Pancreas (tissue), 10 donors: Measurements from ENCODE around the gene RFX8. TPM values are rescaled to one million over a fixed set of nuclear protein-coding genes. Genes with fewer than 3 reads are reported as not detected.

Experiments
- ATAC-seq, 4 donors: fragments of 200-7000 bp; cut with Tn5 transposase; one replicate each; pipeline versions ENCODE4 v1.8.0 to v1.9.1; 2020; ENCODE audit warnings: mild to moderate bottlenecking in 4 of 4, moderate library complexity in 4 of 4
- DNase-seq, 6 donors: peaks; one replicate each; pipeline ENCODE4 v3.0.0-alpha.2; 2020
- FAIRE-seq: peaks from 2 replicates; lab custom pipeline; 2012; peaks lifted over from hg19 to GRCh38; lab: Jason Lieb, UNC
- H3K27ac ChIP-seq, 4 donors: fragments of 200-600 bp; sonication (generic); 1 replicate in 3 of 4; 2 replicates in 1 of 4; pipeline versions ENCODE4 v1.5.0 to v1.8.0; 2020
- H3K27me3 ChIP-seq, 4 donors: fragments of 200-600 bp; one replicate each; pipeline ENCODE4 v1.8.0; 2021
- H3K36me3 ChIP-seq, 3 donors: fragments of 200-600 bp; sonication (generic) in 1 of 3; one replicate each; pipeline versions ENCODE4 v1.5.0 to v1.8.0; 2020 to 2021
- H3K4me1 ChIP-seq, 3 donors: fragments of 200-600 bp; one replicate each; pipeline ENCODE4 v1.8.0; 2021
- H3K4me3 ChIP-seq, 4 donors: fragments of 200-600 bp; sonication (generic) in 2 of 4; one replicate each; pipeline versions ENCODE4 v1.5.0 to v1.8.0; 2020 to 2021
- H3K9me3 ChIP-seq, 4 donors: fragments of 200-600 bp; one replicate each; pipeline ENCODE4 v1.8.0; 2021
- WGBS, 2 donors: extraction: QIAGEN DNeasy Blood & Tissue Kit; methylation state at CpG; one replicate each; pipeline ENCODE4 v1.1.7; 2013; 5-methylcytosine and 5-hydroxymethylcytosine counted together
- intact Hi-C, 3 donors: fragments of 100-400 bp; cut with DNase I; formaldehyde crosslinking; loops; one replicate each; pipeline versions ENCODE4 v1.11.1 to v1.14.2; 2022
- polyA plus RNA-seq, 2 donors: library from polyadenylated mRNA; stranded (reverse); fragments of 200-250 nt; gene quantifications; one replicate each; pipeline ENCODE4 v1.2.3, GENCODE V29; 2013
- total RNA-seq, 6 donors: library from RNA; stranded (reverse); fragmentation: NEBNext Ultra II Directional in 4 of 6; extraction: Animal tissue kit (Norgen Biotek cat#: 25700) in 4 of 6; gene quantifications; one replicate each; pipeline versions ENCODE4 v1.2.1 to v1.2.4, GENCODE V29; 2021 to 2023
- TF ChIP-seq, protein P1 (sequence below), 4 donors: fragments of 200-600 bp; sonication (generic) in 3 of 4; IDR thresholded peaks; one replicate each; pipeline versions ENCODE4 v1.5.0 to v1.8.0; 2021; ENCODE audit warnings: antibody characterized with exemption in 4 of 4
- donor health status: healthy with polysubstance abuse.
- donor health status: DM: no; HTN: no; CAD: no; lungs with moderate emphysema.
- donor health status: DM: no; HTN: no; CAD: no.
- donor health status: control.
- donor health status: control.
- donor health status: Bipolar disorder and iron deficiency.
- donor health status: DM: yes; HTN: yes; CAD: no.
- donor health status: DM: no; HTN: no; CAD: no.
- donor health status: DM: no; HTN: no; CAD: no.
- donor health status: DM: yes; HTN: yes; CAD: no.

RFX8 gene
- total and polyA plus RNA-seq, 8 donors = 0.15 to 0.52 (median 0.34) TPM; not detected in 4

DNA sequence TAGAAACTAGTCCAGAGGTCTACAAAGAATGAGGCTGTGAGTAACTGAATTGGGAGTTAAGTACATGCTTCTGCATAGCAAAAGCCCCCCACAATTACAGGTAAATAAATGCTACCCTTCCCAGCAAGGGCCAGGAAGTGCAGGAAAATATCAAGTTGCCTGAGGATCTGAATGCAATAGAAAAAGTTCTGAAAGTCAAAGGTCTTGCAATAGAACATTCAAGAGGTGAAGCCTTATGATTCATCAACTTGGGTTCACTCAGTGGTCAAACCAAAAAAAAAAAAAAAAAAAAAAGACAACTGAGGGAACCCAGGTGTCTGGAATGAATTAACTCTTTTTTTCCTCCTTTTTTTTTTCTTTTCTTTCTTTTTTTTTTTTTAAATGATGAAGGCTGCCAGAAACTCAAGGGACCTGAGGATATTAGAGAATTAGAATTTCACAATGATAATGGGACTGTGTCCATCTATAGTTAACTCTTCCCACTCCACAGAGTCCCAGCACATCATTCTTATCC, 42.9 kb upstream of the RFX8 start:
- FAIRE-seq = no peak

DNA sequence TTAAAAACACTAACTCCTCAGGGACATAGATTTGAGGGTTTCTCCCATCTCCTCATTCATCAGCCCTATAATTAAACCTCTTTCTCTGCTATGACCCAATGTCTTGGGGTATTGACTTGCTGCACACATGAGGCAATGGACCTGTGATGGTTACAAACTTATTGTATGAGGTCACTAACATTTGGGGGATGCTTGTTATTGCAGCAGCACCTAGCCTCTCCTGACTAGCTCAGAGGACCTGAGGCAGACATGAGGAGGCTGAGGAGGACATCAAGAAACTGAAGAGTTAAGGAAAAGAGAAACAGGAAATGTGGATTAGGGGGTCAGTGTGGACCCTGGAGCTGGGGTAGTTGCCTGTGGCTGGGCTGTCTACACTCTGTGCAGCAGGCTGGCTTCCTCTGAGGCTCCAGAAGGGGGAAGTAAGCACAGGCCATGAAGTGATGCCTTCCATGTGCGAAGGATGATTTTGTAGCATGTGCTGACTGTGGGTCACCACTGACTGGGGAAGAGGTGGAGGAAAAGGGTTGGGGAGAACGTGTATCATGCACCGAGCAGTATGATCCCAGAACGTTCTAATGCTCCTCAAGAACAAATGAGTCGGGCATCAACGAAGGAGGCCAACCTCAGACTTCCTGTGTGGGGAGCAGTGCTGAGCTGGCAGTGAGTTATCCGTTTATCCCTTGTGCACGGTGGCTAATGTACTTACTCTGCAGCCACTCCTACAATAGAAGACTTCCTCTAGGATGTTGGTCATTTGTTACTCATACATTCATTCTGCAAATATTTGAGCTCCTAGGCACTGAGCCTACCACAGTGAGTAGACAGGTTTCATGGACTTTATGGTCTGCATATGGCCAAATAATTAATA, 42.1 kb upstream of the RFX8 start:
- Histone ChIP-seq H3K9me3 (no peaks in the 10 kb centered on the region), H3K4me1 (no peaks in the 10 kb centered on the region), H3K4me3 (no peak overlapping the region), H3K27ac (no peak overlapping the region), H3K36me3 (no peaks in the 10 kb centered on the region), H3K27me3 (no peaks in the 10 kb centered on the region)
- ATAC-seq (peak in 3 of 4 donors; percentile 31 to 68 (median 47)), DNase-seq (no peak), FAIRE-seq (no peak)
- intact Hi-C loops = loop anchor here in 1 of 3 donors (10.0 kb wide), 1 partner anchor 328 kb away; no protein-coding TSS in a partner anchor
- WGBS, 2 donors = 60 to 71% methylated on average over 8 of the region's 8 CpGs
- TF ChIP-seq, protein P1, sequence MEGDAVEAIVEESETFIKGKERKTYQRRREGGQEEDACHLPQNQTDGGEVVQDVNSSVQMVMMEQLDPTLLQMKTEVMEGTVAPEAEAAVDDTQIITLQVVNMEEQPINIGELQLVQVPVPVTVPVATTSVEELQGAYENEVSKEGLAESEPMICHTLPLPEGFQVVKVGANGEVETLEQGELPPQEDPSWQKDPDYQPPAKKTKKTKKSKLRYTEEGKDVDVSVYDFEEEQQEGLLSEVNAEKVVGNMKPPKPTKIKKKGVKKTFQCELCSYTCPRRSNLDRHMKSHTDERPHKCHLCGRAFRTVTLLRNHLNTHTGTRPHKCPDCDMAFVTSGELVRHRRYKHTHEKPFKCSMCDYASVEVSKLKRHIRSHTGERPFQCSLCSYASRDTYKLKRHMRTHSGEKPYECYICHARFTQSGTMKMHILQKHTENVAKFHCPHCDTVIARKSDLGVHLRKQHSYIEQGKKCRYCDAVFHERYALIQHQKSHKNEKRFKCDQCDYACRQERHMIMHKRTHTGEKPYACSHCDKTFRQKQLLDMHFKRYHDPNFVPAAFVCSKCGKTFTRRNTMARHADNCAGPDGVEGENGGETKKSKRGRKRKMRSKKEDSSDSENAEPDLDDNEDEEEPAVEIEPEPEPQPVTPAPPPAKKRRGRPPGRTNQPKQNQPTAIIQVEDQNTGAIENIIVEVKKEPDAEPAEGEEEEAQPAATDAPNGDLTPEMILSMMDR (IDR thresholded peaks at IDR 0.05) = no peak

More for the DNA sequence above, 42.9 kb upstream of the RFX8 start:
- peak in 2 of 4 donors; percentile 27 to 29 for ATAC-seq
- Histone ChIP-seq H3K4me3 (no peak overlapping the region), H3K27me3 (no peaks in the 10 kb centered on the region), H3K27ac (no peak overlapping the region), H3K4me1 (no peaks in the 10 kb centered on the region), H3K9me3 (no peaks in the 10 kb centered on the region), H3K36me3 (no peaks in the 10 kb centered on the region)
- no peak for DNase-seq
- TF ChIP-seq, protein P1 (IDR thresholded peaks at IDR 0.05) = no peak
- intact Hi-C loops = loop anchor here in 1 of 3 donors (10.0 kb wide), 1 partner anchor 327 kb away; no protein-coding TSS in a partner anchor

DNA sequence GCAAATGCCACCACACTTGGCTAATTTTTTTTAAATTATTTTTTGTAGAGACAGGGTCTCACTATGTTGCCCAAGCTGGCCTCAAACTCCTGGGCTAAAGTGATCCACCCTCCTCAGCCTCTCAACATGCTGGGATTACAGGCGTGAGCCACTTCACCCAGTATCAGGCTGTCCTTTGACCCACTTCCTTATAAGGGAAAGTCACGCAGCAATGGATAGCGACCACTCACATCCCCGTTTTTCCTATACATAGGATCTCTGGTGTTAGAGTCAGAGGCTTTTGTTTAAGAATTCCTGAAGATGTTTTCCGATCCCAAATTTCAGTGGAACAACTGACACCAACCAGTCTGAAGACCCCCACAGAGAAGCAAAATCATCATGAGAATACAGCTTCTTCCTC, 41.4 kb upstream of the RFX8 start:
- WGBS, 2 donors = 80 to 91% methylated on average over 5 of the region's 5 CpGs
- DNase-seq = no peak
- ATAC-seq = no peak
- Histone ChIP-seq H3K36me3 (no peaks in the 10 kb centered on the region), H3K27me3 (no peaks in the 10 kb centered on the region), H3K4me1 (no peaks in the 10 kb centered on the region), H3K9me3 (no peaks in the 10 kb centered on the region), H3K27ac (no peak overlapping the region), H3K4me3 (no peak overlapping the region)
- FAIRE-seq = no peak
- TF ChIP-seq, protein P1 (IDR thresholded peaks at IDR 0.05) = no peak
- intact Hi-C loops = loop anchor here in 1 of 3 donors (10.0 kb wide), 1 partner anchor 328 kb away; no protein-coding TSS in a partner anchor

DNA sequence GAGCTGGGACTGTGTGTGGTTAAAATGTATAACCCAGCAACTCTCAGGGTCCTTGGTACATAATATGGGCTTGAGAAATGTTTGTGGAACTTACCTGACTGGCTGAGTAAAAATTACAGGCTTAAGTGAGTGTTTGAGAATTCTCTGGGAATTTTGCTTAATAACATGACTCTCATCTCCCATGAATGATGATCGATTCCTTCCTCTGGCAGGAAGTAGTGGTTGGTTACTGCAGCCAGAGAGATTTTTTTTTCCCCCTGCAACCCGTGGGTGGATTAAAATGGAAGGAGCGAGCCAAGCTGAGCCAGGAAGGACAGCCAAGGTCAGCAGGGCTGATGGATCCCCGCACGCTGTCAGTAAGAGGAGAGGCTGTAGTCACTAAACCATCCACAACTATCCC, 40.6 kb upstream of the RFX8 start:
- FAIRE-seq (no peak), ATAC-seq (peak in 2 of 4 donors; percentile 34 to 41), DNase-seq (peak in 1 of 6 donors; percentile 19)
- H3K27ac ChIP-seq = peak overlapping the region in 2 of 4 donors; percentile 19 to 31
- no peaks in the 10 kb centered on the region for H3K4me1 ChIP-seq
- TF ChIP-seq, protein P1 (IDR thresholded peaks at IDR 0.05) = no peak
- no peak overlapping the region for H3K4me3 ChIP-seq
- no peaks in the 10 kb centered on the region for H3K27me3 ChIP-seq
- intact Hi-C loops = loop anchor here in 1 of 3 donors (10.0 kb wide), 1 partner anchor 329 kb away; no protein-coding TSS in a partner anchor
- WGBS, 2 donors = 19 to 20% methylated on average over 5 of the region's 5 CpGs
- H3K36me3 ChIP-seq = no peaks in the 10 kb centered on the region
- no peaks in the 10 kb centered on the region for H3K9me3 ChIP-seq
